GM12873 (cell line): ENCODE measurements around the gene SFI1.

Experiments used
- CTCF ChIP-seq: IDR thresholded peaks from 2 replicates; pipeline ENCODE4 v1.5.1; 2012; ENCODE audit warnings: low read depth, mild to moderate bottlenecking, moderate library complexity, low read length, control low read depth; ENCODE audit not compliant: insufficient read depth; ENCODE audit errors: missing control alignments

The SFI1 gene

GRCh38 chr22:31465307-31465706, 31.0 kb upstream of the SFI1 start:
- TF ChIP-seq CTCF, result no peak

GRCh38 chr22:31474743-31475142, 21.6 kb upstream of the SFI1 start:
- no peak for TF ChIP-seq CTCF

GRCh38 chr22:31475800-31476199, 20.5 kb upstream of the SFI1 start:
- no peak for TF ChIP-seq CTCF

GRCh38 chr22:31477329-31477728, 19.0 kb upstream of the SFI1 start:
- no peak for TF ChIP-seq CTCF

GRCh38 chr22:31481129-31481528, 15.2 kb upstream of the SFI1 start:
- no peak for TF ChIP-seq CTCF

GRCh38 chr22:31486951-31487350, 9.4 kb upstream of the SFI1 start:
- no peak for TF ChIP-seq CTCF

- TF ChIP-seq CTCF, result no peak
These were observed 7.9 kb upstream of the SFI1 start for GRCh38 chr22:31488346-31488883.
